ENCODE results near the gene TAAR1. TPM values are rescaled to one million over a fixed set of nuclear protein-coding genes. Genes with fewer than 3 reads are reported as not detected.

TAAR1 gene
- total RNA-seq (2021; ENCODE audit: unreplicated experiment): not detected
- not detected in 2 replicates for polyA plus RNA-seq (2012)
- Bru-seq, nascent RNA: not detected
- not detected for BruChase-seq, experiment 1, labeled RNA remaining after a 6-hour chase
- BruChase-seq, experiment 2, labeled RNA remaining after a 2-hour chase: not detected
- long read RNA-seq: 0 reads

DNA sequence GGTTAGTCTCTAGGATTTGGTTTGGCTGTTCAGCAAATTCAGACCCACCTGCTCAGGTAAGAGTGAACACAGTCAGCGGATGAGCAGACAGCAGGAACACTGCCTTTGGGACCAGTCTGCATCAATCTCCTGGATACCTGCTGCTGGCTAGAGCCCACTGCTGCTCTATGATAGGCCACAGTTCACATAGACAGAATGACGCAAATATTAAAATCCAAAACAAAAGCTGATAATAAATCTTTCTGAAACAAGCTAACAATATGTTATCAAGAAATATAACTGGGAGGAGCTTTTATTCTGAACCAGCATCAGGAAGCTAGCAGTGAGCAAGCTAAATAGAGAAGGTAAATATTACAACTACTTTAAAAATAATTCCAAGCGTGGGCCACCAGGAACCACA is at the start of gene TAAR1:
Gene TAAR1, minus strand, starts transcription at position 101 of the 400 bp plus-strand sequence. CDS start 13,179 bp downstream, outside the sequence.
- DNase-seq (ENCODE audit: low read depth, low spot score) (no peak), ATAC-seq (no peak)
- Histone ChIP-seq H3K4me2 (ENCODE audit: low read length) (no peak within 1 kb of the TSS), H3K4me3 (replicated peaks in 1 of 2; ENCODE audit: low read depth in 1 of 2, low read length in 2 of 2) (no peak within 1 kb of the TSS), H2AFZ (ENCODE audit: low read depth, low read length, poor library complexity, severe bottlenecking) (peak within 1 kb of the TSS; percentile 56), H3K4me1 (ENCODE audit: control insufficient read depth in 1 of 2, insufficient read depth in 2 of 2, low read length in 2 of 2) (no peaks in the 10 kb centered on the region), H3K9me3 (ENCODE audit: control insufficient read depth in 1 of 2, insufficient read depth in 1 of 2, low read depth in 1 of 2, low read length in 2 of 2) (no peaks in the 10 kb centered on the region), H3K79me2 (ENCODE audit: insufficient read depth, low read length) (no peaks in the 10 kb centered on the region), H3K9ac (ENCODE audit: low read length) (no peak within 1 kb of the TSS), H4K20me1 (ENCODE audit: insufficient read depth) (no peaks in the 10 kb centered on the region), H3K9me2 (ENCODE audit: insufficient read depth) (no peaks in the 10 kb centered on the region), H3K27ac (ENCODE audit: low read depth, low read length) (no peak within 1 kb of the TSS), H3K36me3 (ENCODE audit: control insufficient read depth in 1 of 2, insufficient read depth in 2 of 2, low read length in 2 of 2) (no peaks in the 10 kb centered on the region), H3K27me3 (ENCODE audit: insufficient read depth, low read length) (no peaks in the 10 kb centered on the region)
- intact Hi-C loops (cut with micrococcal nuclease): no loop called here
- RAD21 ChIA-PET (ENCODE audit: low non-redundant PET in 1 of 2, low total read pairs in 2 of 2, uncharacterized antibody in 2 of 2, unreplicated experiment in 2 of 2): no interaction called here
- POLR2A ChIA-PET: interaction anchor here (0.6 kb wide), 1 partner anchor 128 kb away, joined by 3 read pairs; no protein-coding TSS in a partner anchor
- no TSS peak for BruUV-seq (replicated peaks)
- TF ChIP-seq, protein P1, sequence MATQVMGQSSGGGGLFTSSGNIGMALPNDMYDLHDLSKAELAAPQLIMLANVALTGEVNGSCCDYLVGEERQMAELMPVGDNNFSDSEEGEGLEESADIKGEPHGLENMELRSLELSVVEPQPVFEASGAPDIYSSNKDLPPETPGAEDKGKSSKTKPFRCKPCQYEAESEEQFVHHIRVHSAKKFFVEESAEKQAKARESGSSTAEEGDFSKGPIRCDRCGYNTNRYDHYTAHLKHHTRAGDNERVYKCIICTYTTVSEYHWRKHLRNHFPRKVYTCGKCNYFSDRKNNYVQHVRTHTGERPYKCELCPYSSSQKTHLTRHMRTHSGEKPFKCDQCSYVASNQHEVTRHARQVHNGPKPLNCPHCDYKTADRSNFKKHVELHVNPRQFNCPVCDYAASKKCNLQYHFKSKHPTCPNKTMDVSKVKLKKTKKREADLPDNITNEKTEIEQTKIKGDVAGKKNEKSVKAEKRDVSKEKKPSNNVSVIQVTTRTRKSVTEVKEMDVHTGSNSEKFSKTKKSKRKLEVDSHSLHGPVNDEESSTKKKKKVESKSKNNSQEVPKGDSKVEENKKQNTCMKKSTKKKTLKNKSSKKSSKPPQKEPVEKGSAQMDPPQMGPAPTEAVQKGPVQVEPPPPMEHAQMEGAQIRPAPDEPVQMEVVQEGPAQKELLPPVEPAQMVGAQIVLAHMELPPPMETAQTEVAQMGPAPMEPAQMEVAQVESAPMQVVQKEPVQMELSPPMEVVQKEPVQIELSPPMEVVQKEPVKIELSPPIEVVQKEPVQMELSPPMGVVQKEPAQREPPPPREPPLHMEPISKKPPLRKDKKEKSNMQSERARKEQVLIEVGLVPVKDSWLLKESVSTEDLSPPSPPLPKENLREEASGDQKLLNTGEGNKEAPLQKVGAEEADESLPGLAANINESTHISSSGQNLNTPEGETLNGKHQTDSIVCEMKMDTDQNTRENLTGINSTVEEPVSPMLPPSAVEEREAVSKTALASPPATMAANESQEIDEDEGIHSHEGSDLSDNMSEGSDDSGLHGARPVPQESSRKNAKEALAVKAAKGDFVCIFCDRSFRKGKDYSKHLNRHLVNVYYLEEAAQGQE (IDR thresholded peaks at IDR 0.05; ENCODE audit: low read depth): no peak
- no peak for TF ChIP-seq TCF7L2 (IDR thresholded peaks at IDR 0.05; ENCODE audit: borderline replicate concordance, extremely low read depth, insufficient read depth, insufficient read length)
- no peak for TF ChIP-seq JUND (IDR thresholded peaks at IDR 0.05)
- no peak for TF ChIP-seq MAX (IDR thresholded peaks at IDR 0.05)
- no peak for TF ChIP-seq POLR2A (IDR thresholded peaks at IDR 0.05; ENCODE audit: borderline replicate concordance, extremely low read depth, insufficient read depth, insufficient read length)
- TF ChIP-seq SP1 (IDR thresholded peaks at IDR 0.05; ENCODE audit: low read depth): no peak
- no peak for TF ChIP-seq EZH2 (IDR thresholded peaks at IDR 0.05)
- no peak for TF ChIP-seq YY1 (IDR thresholded peaks at IDR 0.05; ENCODE audit: extremely low read depth, insufficient replicate concordance, low read depth, low read length)
- TF ChIP-seq FOSL1 (IDR thresholded peaks at IDR 0.05; ENCODE audit: low read depth): no peak
- no peak for TF ChIP-seq SRF (IDR thresholded peaks at IDR 0.05; ENCODE audit: low read depth)
- no peak for TF ChIP-seq CEBPB (IDR thresholded peaks at IDR 0.05; ENCODE audit: low read depth)
- TF ChIP-seq ELF1 (IDR thresholded peaks at IDR 0.05; ENCODE audit: borderline replicate concordance, low read depth): no peak
- CTCF ChIA-PET: interaction anchor here (0.6 kb wide), 1 partner anchor 60 kb away, joined by 3 read pairs; no protein-coding TSS in a partner anchor
